Activated CD4-positive, alpha-beta T cell treated with anti-CD3 and anti-CD28 coated beads for 1 hour (primary cell): Measurements from ENCODE around the gene NIPAL3.
"Not testable (repeated sequence)": the region's sequence is repeated elsewhere in the genome, so short reads cannot be mapped to it uniquely, and the experiment has no call there.

Experiments
- DNase-seq: peaks from one replicate; pipeline ENCODE4 v3.0.0-alpha.2; 2020

Gene NIPAL3

GRCh38 chr1:24425922-24426321, 10.3 kb downstream of the NIPAL3 start:
- no peak for DNase-seq

GRCh38 chr1:24426744-24427544, 11.3 kb downstream of the NIPAL3 start:
- no peak for DNase-seq

- no peak for DNase-seq
Measured at GRCh38 chr1:24427545-24427862, 11.9 kb downstream of the NIPAL3 start.

GRCh38 chr1:24435782-24436365, 20.3 kb downstream of the NIPAL3 start:
- no peak for DNase-seq

- DNase-seq = no peak
Measured at GRCh38 chr1:24437631-24438396, 22.2 kb downstream of the NIPAL3 start.

- no peak for DNase-seq
Measured at GRCh38 chr1:24438423-24438901, 22.9 kb downstream of the NIPAL3 start.

GRCh38 chr1:24440436-24440835, 24.8 kb downstream of the NIPAL3 start:
- DNase-seq = no peak

GRCh38 chr1:24441480-24441879, 25.9 kb downstream of the NIPAL3 start:
- no peak for DNase-seq

GRCh38 chr1:24441996-24442668, 26.5 kb downstream of the NIPAL3 start:
- DNase-seq = no peak

- no peak for DNase-seq
Measured at GRCh38 chr1:24442764-24443163, 27.2 kb downstream of the NIPAL3 start.

GRCh38 chr1:24443241-24443656, 27.6 kb downstream of the NIPAL3 start:
- DNase-seq = no peak

GRCh38 chr1:24446446-24446845, 30.8 kb downstream of the NIPAL3 start:
- DNase-seq = not testable (repeated sequence)

- no peak for DNase-seq
Measured at GRCh38 chr1:24450316-24450715, 34.7 kb downstream of the NIPAL3 start.

- DNase-seq = no peak
Measured at GRCh38 chr1:24450857-24451397, 35.3 kb downstream of the NIPAL3 start.

- no peak for DNase-seq
Measured at GRCh38 chr1:24451746-24452145, 36.1 kb downstream of the NIPAL3 start.

GRCh38 chr1:24452922-24453485, 37.4 kb downstream of the NIPAL3 start:
- no peak for DNase-seq

- DNase-seq = no peak
Measured at GRCh38 chr1:24454673-24455072, 39.1 kb downstream of the NIPAL3 start.

GRCh38 chr1:24455272-24455671, 39.7 kb downstream of the NIPAL3 start:
- no peak for DNase-seq

- no peak for DNase-seq
Measured at GRCh38 chr1:24457866-24458265, 42.3 kb downstream of the NIPAL3 start.

GRCh38 chr1:24459551-24460266, 44.1 kb downstream of the NIPAL3 start:
- no peak for DNase-seq

- not testable (repeated sequence) for DNase-seq
Measured at GRCh38 chr1:24462128-24462527, 46.5 kb downstream of the NIPAL3 start.
